Sigmoid colon (tissue), 4 donors: ENCODE measurements around the gene TPX2.

Experiments
- CTCF ChIP-seq, 4 experiments: fragments of 450-650 bp in 3 of 4; fragments of 200-600 bp in 1 of 4; IDR thresholded peaks; one replicate each; pipeline ENCODE4 v1.5.1; 2016 to 2019; ENCODE audit warnings: antibody characterized with exemption in 4 of 4, mild to moderate bottlenecking in 3 of 4, moderate library complexity in 2 of 4
- EP300 ChIP-seq, 4 donors: sonication (generic); formaldehyde crosslinking; IDR thresholded peaks; one replicate each; pipeline ENCODE4 v1.6.1; 2017; ENCODE audit warnings: antibody characterized with exemption in 4 of 4
- POLR2A ChIP-seq, 2 donors: fragments of 450-650 bp; IDR thresholded peaks; one replicate each; pipeline ENCODE4 v1.6.1; 2016; ENCODE audit warnings: antibody characterized with exemption in 2 of 2, mild to moderate bottlenecking in 2 of 2, moderate library complexity in 2 of 2
- POLR2AphosphoS5 ChIP-seq, 4 donors: sonication (generic); formaldehyde crosslinking; IDR thresholded peaks; one replicate each; pipeline ENCODE4 v1.6.1; 2017; ENCODE audit warnings: antibody characterized with exemption in 4 of 4

- TF ChIP-seq POLR2AphosphoS5 (IDR thresholded peaks at IDR 0.05), result no peak
- TF ChIP-seq CTCF (IDR thresholded peaks at IDR 0.05), result no peak
- no peak for TF ChIP-seq EP300 (IDR thresholded peaks at IDR 0.05)
- no peak for TF ChIP-seq POLR2A (IDR thresholded peaks at IDR 0.05)
Measured at GRCh38 chr20:31770243-31770642, 31.2 kb downstream of the TPX2 start.
